PC-9 (cell line): ENCODE data around the gene PAK2.
"Not testable (repeated sequence)": the region's sequence is repeated elsewhere in the genome, so short reads cannot be mapped to it uniquely, and the experiment has no call there.

ENCODE experiments used
- CTCF ChIP-seq: fragments of 200-600 bp; sonication (generic); conservative IDR thresholded peaks from 2 replicates; pipeline ENCODE4 v1.6.1; 2017; ENCODE audit warnings: mixed run types, antibody characterized with exemption, mild to moderate bottlenecking, moderate library complexity
- EZH2 ChIP-seq: fragments of 200-600 bp; sonication (generic); IDR thresholded peaks from 2 replicates; pipeline ENCODE4 v1.8.0; 2017; ENCODE audit warnings: antibody characterized with exemption, low read depth

GRCh38 chr3:196844235-196845219 is 104.9 kb downstream of the PAK2 start:
- not testable (repeated sequence) for TF ChIP-seq CTCF, EZH2
